GM13976 (cell line): ENCODE data around the gene COMMD1.
"Not testable (repeated sequence)": the region's sequence is repeated elsewhere in the genome, so short reads cannot be mapped to it uniquely, and the experiment has no call there.

Source experiments
- DNase-seq: peaks from one replicate; pipeline ENCODE4 v3.0.0; 2012; ENCODE audit warnings: low spot score
- CTCF ChIP-seq: IDR thresholded peaks from 2 replicates; pipeline ENCODE4 v1.5.1; 2012; ENCODE audit warnings: borderline replicate concordance, mild to moderate bottlenecking; ENCODE audit not compliant: insufficient read depth; ENCODE audit errors: extremely low read depth, missing control alignments, control extremely low read depth
- in situ Hi-C: fragments of 300-500 bp; cut with MboI; formaldehyde crosslinking; loops from one replicate; pipeline ENCODE4 v1.12.0; 2022; ENCODE audit warnings: low sequenced_read_pairs, mixed read lengths, inconsistent platforms; ENCODE audit not compliant: unreplicated experiment

COMMD1 gene

DNA sequence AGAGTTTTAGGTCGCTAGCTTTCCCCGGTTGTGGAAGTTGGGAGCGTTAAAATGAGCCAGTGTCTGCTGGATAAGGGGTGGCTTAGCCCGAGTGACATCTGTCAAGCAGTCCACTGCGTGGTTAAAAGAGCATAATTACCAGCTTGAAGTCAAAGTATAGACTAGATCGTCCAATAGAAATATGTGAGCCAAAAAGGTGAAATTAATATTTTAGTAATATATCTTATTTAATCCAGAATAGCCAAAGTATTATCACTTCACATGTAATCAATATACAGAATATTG lies 654 bp downstream of the COMMD1 start:
- TF ChIP-seq CTCF: no peak
- no peak for DNase-seq
- in situ Hi-C loops: no loop called here

GRCh38 chr2:61909116-61909515 lies 3.6 kb downstream of the COMMD1 start:
- no peak for TF ChIP-seq CTCF
- DNase-seq: no peak
- in situ Hi-C loops: no loop called here

DNA sequence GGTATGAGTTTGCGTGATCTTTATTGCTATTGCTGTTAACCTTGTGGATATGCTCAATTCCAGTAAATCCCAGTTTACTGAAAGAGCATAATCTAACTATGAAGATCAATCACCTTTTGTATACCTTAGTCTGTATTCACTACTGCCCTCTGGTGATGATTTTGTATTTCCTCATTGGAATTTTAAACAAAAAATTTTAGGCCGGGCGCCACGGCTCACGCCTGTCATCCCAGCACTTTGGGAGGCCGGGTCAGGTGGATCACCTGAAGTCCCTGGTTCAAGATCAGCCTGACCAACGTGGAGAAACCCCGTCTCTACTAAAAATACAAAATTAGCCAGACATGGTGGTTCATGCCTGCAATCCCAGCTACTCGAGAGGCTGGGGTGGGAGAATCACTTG lies 5.1 kb downstream of the COMMD1 start:
- DNase-seq: no peak
- in situ Hi-C loops: no loop called here
- no peak for TF ChIP-seq CTCF

GRCh38 chr2:61911510-61911909 lies 6.0 kb downstream of the COMMD1 start:
- DNase-seq: no peak
- no peak for TF ChIP-seq CTCF
- in situ Hi-C loops: no loop called here

- not testable (repeated sequence) for DNase-seq
- in situ Hi-C loops: loop anchor here (5.0 kb wide), 1 partner anchor 498 kb away; no protein-coding TSS in a partner anchor
Observed at GRCh38 chr2:61914794-61915193, 9.3 kb downstream of the COMMD1 start.

- TF ChIP-seq CTCF: no peak
- no peak for DNase-seq
- in situ Hi-C loops: no loop called here
Observed at GRCh38 chr2:61920548-61920947, 15.1 kb downstream of the COMMD1 start.

DNA sequence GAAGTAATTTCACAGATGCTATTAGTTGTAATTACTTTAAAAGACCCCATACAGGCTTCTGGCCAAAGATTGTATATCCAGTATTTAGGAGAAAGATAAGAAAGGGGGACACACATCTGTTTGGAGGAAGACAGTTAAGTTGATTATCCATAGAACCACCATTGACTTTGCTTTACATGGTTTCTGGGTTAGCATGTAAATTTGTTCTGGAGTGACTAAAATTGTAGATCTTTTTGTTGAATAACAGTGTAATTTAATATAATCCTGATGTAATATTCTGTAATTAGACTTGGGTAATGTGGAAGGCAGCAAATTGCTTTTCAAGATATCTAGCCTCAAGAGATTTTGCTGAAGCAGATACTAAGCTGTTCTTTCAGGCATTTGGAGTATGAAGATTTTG lies 17.2 kb downstream of the COMMD1 start:
- in situ Hi-C loops: no loop called here
- no peak for TF ChIP-seq CTCF
- DNase-seq: no peak
